Measurements from ENCODE around the gene SELPLG.
"Not testable (repeated sequence)": the region's sequence is repeated elsewhere in the genome, so short reads cannot be mapped to it uniquely, and the experiment has no call there.

The SELPLG gene

GRCh38 chr12:108637222-108637971 is 3.7 kb upstream of the SELPLG start:
- no peak for DNase-seq

GRCh38 chr12:108635997-108636808 is 2.5 kb upstream of the SELPLG start:
- DNase-seq: no peak

GRCh38 chr12:108635201-108635996 is 1.7 kb upstream of the SELPLG start:
- no peak for DNase-seq

GRCh38 chr12:108634341-108634751 is 652 bp upstream of the SELPLG start:
- no peak for DNase-seq

GRCh38 chr12:108633081-108633533 is 587 bp downstream of the SELPLG start:
- DNase-seq: no peak

GRCh38 chr12:108631261-108631660 is 2.4 kb downstream of the SELPLG start:
- not testable (repeated sequence) for DNase-seq

GRCh38 chr12:108630481-108631207 is 3.0 kb downstream of the SELPLG start:
- no peak for DNase-seq

GRCh38 chr12:108629824-108630476 is 3.7 kb downstream of the SELPLG start:
- no peak for DNase-seq

- no peak for DNase-seq
Observed at GRCh38 chr12:108629151-108629550, 4.5 kb downstream of the SELPLG start.

- no peak for DNase-seq
Observed at GRCh38 chr12:108627134-108627920, 6.4 kb downstream of the SELPLG start.

GRCh38 chr12:108625228-108625627 is 8.5 kb downstream of the SELPLG start:
- no peak for DNase-seq

- DNase-seq: no peak
Observed at GRCh38 chr12:108623577-108623976, 10.1 kb downstream of the SELPLG start.

- DNase-seq: no peak
Observed at GRCh38 chr12:108622921-108623514, 10.7 kb downstream of the SELPLG start.

GRCh38 chr12:108622421-108622820 is 11.3 kb downstream of the SELPLG start:
- no peak for DNase-seq

GRCh38 chr12:108621161-108621560 is 12.5 kb downstream of the SELPLG start:
- no peak for DNase-seq

GRCh38 chr12:108620236-108620879 is 13.3 kb downstream of the SELPLG start:
- DNase-seq: no peak

- no peak for DNase-seq
Observed at GRCh38 chr12:108619369-108620160, 14.1 kb downstream of the SELPLG start.

GRCh38 chr12:108618953-108619274 is 14.8 kb downstream of the SELPLG start:
- DNase-seq: not testable (repeated sequence)

All from hippocampal formation (tissue), 2 donors.